AG09319 (cell line): ENCODE results near the gene TMEM178A.
"Not testable (repeated sequence)": the region's sequence is repeated elsewhere in the genome, so short reads cannot be mapped to it uniquely, and the experiment has no call there.

Experiments
- DNase-seq: peaks from one replicate; pipeline ENCODE4 v3.0.0-alpha.2; 2010; ENCODE audit warnings: low read depth; ENCODE audit errors: extremely low read depth
- CTCF ChIP-seq: IDR thresholded peaks from 2 replicates; pipeline ENCODE4 v1.5.1; 2011; ENCODE audit warnings: low read depth, mild to moderate bottlenecking, inconsistent platforms, low read length, moderate library complexity

Gene TMEM178A

DNA sequence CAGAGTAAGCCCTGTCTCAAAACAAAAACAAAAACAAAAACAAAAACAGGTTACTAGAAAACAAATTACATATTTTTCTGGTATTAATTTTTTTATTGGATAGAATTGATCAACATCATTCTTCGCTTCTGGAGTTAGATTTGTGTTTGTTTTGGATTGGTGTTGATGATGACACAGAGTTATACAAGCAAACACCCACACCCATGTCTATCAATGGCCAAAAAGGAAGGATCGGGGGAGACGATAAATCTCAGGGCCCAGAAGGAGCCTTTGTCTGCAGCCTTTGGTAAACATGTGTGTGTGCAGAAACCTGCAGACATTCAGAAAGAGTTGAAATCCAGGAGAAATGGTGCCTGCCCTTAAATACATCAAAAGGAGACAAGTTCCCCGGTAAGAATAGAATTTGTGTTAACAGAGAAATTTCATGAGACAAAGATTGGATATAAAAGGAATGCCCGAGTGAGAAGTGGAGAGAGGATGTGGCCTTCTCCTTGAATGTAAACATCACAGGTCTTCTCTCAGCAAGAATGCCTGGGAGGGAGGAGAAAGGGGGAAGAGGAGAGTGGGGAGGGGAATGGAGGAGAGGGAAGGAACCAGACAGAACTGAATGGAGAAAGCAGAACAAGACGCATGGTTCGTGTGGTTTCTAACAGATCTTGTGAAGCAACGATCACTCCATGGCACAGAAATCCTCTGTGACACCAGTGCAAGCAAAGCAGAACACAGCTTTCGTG, 40.4 kb upstream of the TMEM178A start:
- TF ChIP-seq CTCF, result no peak
- DNase-seq, result no peak

- no peak for TF ChIP-seq CTCF
- no peak for DNase-seq
These were observed 39.8 kb upstream of the TMEM178A start for GRCh38 chr2:39625927-39626270.

- DNase-seq, result not testable (repeated sequence)
These were observed 37.4 kb upstream of the TMEM178A start for GRCh38 chr2:39628346-39628745.

- DNase-seq, result no peak
- TF ChIP-seq CTCF, result no peak
These were observed 36.1 kb upstream of the TMEM178A start for GRCh38 chr2:39629646-39630045.

DNA sequence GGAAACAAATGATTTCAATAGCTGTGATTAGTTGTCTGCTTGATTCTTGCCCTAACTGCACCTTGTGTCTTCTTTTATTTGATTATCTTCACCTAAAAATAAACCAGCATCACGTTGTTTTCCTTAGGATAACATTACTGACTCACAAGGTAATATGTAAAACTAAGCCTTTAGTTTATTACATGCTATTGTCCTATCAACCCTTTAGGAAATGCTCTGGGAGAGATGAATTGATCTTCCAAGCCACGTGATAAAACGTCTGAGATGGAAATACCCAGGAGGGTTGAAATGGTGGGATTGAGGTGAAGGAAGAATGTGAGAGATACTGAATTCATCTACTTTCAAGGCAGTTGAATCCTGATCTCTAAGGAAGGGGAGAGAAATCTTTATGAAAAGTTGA, 34.5 kb upstream of the TMEM178A start:
- no peak for DNase-seq
- no peak for TF ChIP-seq CTCF

DNA sequence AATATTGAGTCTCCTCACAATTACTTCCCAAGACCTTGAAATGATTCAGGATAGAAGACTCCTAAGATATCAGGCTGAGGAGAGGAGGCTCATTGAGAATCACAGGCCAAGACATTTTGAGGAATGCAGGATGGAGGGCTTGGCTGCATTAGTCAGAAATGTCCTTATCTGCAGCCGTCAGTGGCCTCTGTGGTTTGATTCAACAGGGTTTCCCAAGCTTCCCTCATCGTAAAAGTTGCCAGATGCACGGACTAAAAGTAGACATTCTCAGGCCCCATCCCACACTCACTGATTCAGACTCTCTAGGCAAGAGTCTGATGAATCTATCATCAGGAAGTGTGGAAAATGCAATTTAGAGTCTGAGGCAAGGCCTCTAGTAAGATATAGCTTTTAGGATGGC, 34.0 kb upstream of the TMEM178A start:
- TF ChIP-seq CTCF, result no peak
- no peak for DNase-seq

- DNase-seq, result no peak
- no peak for TF ChIP-seq CTCF
These were observed 32.8 kb upstream of the TMEM178A start for GRCh38 chr2:39632876-39633275.

DNA sequence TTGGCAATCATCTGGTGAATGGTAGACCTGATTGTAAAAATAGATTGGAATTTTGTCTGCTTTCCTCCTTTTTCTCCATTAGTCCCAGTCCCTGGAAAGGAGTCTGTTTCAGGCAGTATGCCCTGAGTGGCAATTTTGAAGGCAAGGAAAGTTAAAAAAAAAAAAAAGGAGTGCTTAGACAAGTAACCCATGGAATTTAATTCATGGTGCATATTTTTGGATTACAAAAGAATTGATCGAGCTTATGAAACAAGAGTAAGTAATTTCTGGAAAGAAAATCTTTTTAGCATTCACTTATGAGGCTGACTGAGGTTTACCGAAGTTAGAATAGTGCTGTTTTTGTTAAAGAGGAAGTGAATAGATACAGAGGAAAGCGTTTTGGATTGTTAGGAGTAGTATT, 29.4 kb upstream of the TMEM178A start:
- no peak for TF ChIP-seq CTCF
- DNase-seq, result no peak
